H7 (cell line): ENCODE data around the gene CLRN2. TPM values are rescaled to one million over a fixed set of nuclear protein-coding genes. Genes with fewer than 3 reads are reported as not detected.

Experiments used
- DNase-seq: peaks from one replicate; pipeline ENCODE4 v3.0.0; 2012
- H3K27me3 ChIP-seq: 2 replicates; pipeline ENCODE4 v1.6.0; 2011; ENCODE audit warnings: mild to moderate bottlenecking, low read length; ENCODE audit not compliant: control insufficient read depth, insufficient read depth
- H3K36me3 ChIP-seq: replicated peaks from 2 replicates; pipeline ENCODE4 v1.5.1; 2011; ENCODE audit warnings: low read length; ENCODE audit not compliant: control insufficient read depth, insufficient read depth
- H3K4me3 ChIP-seq: 2 replicates; pipeline ENCODE4 v1.5.1; 2011; ENCODE audit warnings: low read depth, mild to moderate bottlenecking, control low read depth, low read length, moderate library complexity; ENCODE audit not compliant: insufficient read depth
- total RNA-seq: library from RNA; depleted of rRNA; stranded (reverse); fragments of >200 nt; shearing (Covaris generic); gene quantifications from 2 replicates; pipeline ENCODE4 v1.2.3, GENCODE V29; 2014

CLRN2 gene
- total RNA-seq, 1 experiment from 2014 or later = not detected

DNA sequence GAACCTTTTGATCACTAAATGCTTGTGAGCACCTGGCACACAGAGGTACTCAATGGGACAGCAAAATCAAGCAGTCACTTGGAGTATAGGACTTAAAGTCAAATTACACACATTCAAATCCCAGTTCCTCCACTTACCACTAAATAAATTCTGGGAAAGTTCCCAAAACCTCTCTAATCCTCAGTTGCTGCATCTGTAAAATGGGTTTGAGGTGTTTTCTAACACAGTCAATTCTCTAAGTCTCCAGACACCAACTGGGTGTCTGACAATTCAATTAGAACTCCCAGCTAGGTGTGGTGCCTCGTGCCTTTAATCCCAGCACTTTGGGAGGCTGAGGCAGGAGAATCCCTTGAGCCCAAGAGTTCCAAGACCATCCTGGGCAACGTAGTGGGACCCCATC is 22.1 kb upstream of the CLRN2 start:
- peaks cover 7% of the 10 kb centered on the region for H3K36me3 ChIP-seq

DNA sequence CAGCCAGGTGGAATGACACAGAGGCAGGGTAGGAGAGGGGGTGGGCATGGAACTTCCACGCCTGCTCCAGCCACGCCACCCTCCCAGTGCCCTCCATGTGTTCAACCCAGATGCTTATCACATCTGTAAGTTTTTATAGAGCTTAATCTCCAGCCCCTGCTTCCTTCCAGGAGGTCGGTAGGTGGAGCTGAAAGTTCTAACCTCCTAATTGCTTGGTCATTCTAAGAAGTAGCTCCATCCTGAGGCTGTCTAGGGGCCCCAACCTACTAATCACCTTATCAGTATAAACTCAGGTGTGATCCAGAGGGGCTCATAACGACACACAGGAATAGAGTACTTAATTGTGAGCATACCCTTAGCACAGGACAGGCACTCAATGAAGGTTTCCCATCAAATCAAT is 21.3 kb upstream of the CLRN2 start:
- Histone ChIP-seq H3K4me3 (no peak overlapping the region), H3K36me3 (peaks cover 7% of the 10 kb centered on the region), H3K27me3 (no peaks in the 10 kb centered on the region)
- DNase-seq = no peak

More for the DNA sequence above, 22.1 kb upstream of the CLRN2 start:
- no peak overlapping the region for H3K4me3 ChIP-seq
- no peaks in the 10 kb centered on the region for H3K27me3 ChIP-seq
- no peak for DNase-seq

DNA sequence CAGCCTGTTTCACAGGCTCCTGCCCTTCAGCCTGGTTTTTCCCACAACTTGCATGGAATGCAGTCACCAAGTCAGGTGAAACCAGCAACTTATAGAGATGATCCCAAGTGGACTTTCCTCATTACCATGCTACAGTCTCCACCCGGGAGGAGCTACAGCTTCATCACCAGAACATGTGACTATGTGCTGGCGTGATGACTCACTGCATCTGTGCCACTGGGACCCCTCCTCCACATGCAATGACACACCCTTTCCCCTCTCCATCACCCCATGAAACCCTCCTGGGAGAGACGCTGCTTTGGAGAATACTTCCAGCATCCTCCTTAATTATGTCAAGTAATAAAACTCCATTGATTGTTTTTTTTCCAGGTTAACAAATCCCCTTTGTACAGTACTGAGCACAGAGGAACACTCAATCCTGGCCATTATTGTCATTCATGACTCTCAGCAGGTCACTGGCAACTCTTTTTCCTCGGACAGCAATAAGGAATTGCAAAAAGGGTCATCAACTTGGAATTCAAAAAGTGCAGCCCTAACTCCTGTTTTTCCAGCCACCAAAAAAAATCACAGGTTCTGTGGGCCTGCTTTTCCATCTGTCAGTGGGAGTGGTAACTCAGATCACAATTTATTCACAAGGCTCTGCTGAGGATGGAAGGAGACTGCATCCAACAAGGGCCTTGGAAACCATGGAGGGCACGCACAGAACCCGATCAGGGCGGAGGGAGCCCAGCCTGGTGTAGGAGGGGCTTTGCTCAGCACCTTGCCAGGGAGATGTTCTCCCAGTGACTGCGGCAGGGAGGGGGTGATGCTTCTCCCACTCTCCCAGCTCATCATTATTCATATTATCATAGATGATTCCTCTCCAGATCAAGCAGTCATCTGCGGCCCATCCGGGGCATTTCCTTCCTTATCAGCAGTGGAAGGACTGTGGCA is 20.4 kb upstream of the CLRN2 start:
- DNase-seq = no peak
- no peak overlapping the region for H3K4me3 ChIP-seq
- no peaks in the 10 kb centered on the region for H3K27me3 ChIP-seq
- H3K36me3 ChIP-seq = peaks cover 7% of the 10 kb centered on the region

DNA sequence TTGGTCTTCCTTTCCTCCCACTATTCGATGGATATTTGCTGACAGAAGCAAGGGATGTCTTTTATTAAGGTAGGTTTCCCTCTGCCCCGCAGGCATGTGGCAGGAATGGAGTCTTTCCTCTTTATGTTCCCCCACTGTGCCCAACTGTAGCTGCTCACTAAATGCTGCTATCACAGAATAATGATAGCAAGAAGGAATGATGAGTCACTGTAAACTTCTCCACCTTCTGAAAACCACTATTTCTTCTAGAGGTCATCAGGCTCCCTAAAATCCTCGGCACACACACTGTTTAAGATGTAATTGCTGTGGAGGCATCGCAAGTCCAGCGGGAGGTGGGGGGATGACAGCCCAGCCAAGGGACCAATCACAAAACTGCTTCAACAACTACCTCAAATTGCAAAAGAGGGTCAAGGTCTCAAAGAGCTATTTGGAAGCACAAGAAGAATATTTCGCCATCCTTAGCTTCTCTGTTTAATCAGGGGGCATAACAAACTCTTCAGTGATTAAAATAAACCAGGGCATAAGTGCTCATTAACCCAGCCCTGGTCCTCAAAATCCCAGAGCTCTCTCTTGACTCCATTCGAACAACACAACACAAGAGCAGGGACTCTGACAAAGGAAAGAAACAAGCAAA is 17.0 kb upstream of the CLRN2 start:
- H3K4me3 ChIP-seq = no peak overlapping the region
- no peak for DNase-seq
- no peaks in the 10 kb centered on the region for H3K27me3 ChIP-seq
- peaks cover 4% of the 10 kb centered on the region for H3K36me3 ChIP-seq

DNA sequence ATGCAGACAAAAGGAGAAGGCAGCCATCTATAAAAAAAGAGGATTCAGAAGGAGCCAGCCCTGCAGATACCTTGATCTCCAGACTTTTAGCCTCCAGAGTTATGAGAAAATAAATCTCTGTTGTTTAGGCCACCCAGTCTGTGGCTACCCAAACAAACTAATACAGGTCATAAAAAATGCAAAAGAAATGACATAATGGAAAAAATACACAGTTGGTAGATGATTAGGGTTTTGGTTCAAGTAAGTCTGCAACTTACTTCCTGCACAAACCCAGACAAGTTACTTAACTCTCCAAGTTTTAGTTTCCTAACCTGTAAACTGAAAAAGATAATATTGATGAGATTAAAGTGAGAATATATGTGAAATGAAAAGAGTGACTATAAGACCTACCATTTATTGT is 14.4 kb upstream of the CLRN2 start:
- peaks cover 2% of the 10 kb centered on the region; the same call in 1 of the 2 replicates for H3K36me3 ChIP-seq
- no peaks in the 10 kb centered on the region for H3K27me3 ChIP-seq
- H3K4me3 ChIP-seq = no peak overlapping the region
- no peak for DNase-seq

DNA sequence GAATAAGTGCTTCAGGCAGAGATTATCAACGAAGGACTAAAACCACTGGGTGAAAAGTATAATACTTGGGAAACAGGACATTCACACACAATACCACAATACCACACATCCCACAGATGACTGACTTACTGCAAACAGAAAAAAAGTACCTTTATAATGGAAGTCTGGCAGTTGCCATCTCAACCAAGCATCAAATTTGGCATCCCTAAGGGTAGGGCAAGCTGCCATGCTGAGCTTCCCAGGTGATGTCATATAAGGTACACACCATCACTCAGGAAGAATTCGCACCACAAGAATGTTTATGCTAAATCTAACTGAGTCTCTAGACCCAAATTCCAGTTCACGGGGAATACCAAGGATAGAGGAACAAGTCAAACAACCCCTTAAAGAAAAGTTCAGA is 12.2 kb upstream of the CLRN2 start:
- H3K4me3 ChIP-seq = no peak overlapping the region
- no peak for DNase-seq
- peaks cover 2% of the 10 kb centered on the region for H3K36me3 ChIP-seq
- H3K27me3 ChIP-seq = no peaks in the 10 kb centered on the region

DNA sequence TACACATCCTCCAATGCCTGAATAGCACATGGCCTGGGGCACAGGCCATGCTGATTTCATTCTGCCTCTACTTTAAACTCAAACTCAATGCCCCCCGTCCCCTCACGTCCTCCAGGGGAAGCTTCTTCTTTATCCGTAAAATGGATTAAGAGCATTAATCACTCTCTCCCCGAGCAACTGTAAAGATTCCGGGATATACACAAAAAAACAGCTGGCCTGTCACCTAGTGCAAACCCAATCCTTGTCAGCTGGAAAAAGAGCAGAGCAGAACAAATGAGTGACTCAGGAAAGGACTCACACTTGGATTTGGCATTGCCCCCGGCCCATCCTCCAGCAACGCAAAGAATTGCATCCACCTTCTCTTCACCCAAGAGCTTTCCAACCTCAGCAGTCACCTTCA is 10.9 kb upstream of the CLRN2 start:
- DNase-seq = no peak
- no peaks in the 10 kb centered on the region for H3K27me3 ChIP-seq
- peaks cover 2% of the 10 kb centered on the region for H3K36me3 ChIP-seq
- no peak overlapping the region for H3K4me3 ChIP-seq

DNA sequence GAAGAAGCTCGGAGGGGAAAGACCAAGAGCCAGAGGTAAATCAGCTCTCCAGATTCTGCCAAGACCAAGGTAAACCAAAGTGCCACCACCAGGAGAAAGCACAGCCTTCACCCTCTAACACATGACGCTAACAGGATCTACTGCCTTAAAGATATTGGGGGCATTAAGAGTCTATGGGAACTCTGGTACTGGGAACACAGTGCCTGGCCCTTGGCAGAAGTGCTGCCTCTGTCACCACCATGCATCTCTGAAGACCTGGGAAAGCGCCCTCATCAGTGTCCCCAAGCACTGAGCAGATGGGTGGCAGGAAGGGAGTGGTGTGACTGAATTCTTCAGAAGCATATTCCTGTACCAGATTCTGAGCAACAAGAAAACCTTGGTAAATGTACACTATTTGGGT is 4.4 kb upstream of the CLRN2 start:
- peaks cover 5% of the 10 kb centered on the region for H3K27me3 ChIP-seq
- H3K36me3 ChIP-seq = no peaks in the 10 kb centered on the region; the same call in 1 of the 2 replicates
- DNase-seq = no peak
- no peak overlapping the region for H3K4me3 ChIP-seq

DNA sequence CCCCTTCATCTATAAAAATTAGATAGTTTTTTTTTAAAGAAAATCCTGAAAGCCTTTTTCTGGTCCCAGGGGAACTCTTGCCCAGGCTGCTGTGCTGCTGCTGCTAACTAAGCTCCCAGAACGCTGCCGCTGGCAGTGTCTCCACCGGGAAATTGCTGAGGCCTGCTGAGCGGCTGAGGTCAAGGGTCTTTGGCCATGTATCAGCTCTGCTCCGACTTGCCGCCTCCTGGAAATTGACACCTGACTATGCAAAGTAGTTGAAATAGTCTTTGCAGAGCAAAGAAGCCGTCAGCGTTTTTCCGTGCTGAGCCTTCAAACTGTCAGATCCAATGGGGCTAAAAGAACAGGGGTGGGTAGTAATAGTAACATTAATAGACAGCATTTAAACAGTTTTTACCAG is 3.9 kb upstream of the CLRN2 start:
- Histone ChIP-seq H3K27me3 (peaks cover 5% of the 10 kb centered on the region), H3K36me3 (no peaks in the 10 kb centered on the region; the same call in 1 of the 2 replicates), H3K4me3 (peak overlapping the region; percentile 58)
- peak; percentile 41 for DNase-seq

DNA sequence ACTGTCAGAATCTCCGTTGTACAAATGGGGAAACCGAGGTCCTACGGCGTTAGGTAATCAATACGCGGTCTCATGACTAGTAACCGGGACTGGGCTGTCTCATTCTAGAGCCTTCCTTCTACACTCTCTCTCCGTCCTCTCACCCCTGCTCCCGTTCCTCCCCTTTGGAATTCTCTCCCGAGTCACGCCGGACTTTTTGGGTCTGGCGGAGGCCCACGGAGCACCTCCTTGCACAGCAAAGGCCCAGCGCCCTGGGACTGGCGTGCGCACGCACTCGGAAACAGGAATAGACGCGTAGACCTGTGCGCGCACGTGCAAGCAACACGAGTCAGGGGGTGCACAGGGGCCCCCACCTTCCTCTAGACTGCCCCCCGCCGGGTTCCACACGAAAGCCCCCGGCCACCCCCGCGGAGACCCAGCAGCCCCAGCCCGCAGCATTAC is 3.4 kb upstream of the CLRN2 start:
- DNase-seq = no peak
- H3K27me3 ChIP-seq = peaks cover 5% of the 10 kb centered on the region
- H3K4me3 ChIP-seq = peak overlapping the region; percentile 58
- no peaks in the 10 kb centered on the region; the same call in 1 of the 2 replicates for H3K36me3 ChIP-seq

DNA sequence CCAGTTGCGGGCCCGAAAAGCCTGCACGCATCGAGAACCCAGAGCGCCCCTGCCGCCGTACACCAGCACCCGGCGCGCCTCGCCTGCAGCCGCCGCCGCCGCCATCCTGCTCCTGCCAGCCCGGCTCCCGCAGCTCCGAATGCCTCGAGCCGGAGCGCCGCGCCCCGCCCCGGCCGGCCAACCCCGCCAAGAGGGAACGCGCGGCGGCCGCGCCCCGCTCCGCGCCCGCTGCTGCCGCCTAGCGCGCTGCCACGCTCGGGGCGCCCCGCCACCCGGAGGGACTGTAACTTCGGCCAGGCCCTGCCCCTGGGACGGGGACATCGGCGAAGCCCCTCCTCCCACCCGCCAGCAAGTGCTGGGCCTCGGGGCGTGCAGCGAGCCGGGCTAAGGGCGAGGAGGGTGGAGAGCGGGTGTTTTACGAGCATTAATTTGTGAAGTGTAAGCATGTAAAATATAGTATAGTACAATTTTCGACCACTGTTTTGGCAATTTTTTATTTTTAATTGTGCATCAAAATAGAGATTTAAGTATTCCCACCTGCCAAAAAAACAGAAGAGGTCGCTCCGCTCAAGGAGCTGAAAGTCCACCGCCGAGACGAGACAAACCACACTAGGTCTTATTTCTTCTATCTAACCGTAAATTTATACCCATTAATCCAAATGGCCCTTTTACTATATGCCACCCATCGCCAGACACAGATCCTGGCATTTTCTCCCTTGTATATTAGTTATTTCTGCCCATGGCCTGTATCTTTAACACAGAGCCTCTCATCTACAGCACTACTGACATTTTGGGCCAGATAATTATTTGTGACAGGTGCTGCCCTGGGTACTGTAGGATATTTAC is 2.8 kb upstream of the CLRN2 start, which contains the start of gene QDPR:
Gene QDPR, minus strand, starts transcription at position 141 of the 846 bp plus-strand sequence. Its CDS starts 36 bp downstream, at position 105.
- peak; percentile 94 for DNase-seq
- H3K4me3 ChIP-seq = peak within 1 kb of the TSS; percentile 58

DNA sequence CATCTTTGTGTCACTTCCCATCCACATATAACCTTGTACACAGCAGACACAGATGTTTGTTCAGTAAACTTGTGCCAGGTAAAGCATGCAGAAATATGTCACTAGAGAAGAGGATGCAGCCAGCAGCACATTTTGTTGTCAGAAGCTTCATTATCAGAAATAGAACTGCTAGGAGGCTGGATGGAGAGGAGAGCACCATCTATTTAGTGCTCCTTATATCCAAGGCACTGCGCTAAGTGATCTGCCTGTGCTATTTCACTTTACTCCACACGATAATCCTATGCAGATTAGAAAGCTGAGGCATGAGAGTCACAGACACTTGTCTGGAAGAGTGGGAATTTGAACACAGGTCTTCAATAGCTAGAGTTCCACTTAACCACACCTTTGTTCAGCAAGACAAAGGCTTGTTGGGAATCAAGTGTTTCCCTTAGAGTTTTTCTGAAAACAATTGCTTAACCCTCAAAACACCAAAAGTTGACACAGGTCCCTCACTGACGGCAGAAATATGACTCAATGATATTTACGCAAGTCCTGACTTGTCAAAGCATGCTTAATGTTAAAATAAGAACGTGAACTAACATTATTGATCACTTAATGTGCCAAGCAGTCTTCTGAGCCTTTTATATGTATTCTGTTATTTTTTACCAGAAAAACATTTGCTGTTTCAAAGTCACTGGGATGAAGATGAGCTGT is 1.8 kb upstream of the CLRN2 start:
- Histone ChIP-seq H3K4me3 (no peak overlapping the region), H3K27me3 (peaks cover 5% of the 10 kb centered on the region), H3K36me3 (no peaks in the 10 kb centered on the region)
- no peak for DNase-seq

More for the DNA sequence above, 2.8 kb upstream of the CLRN2 start, which contains the start of gene QDPR:
- Histone ChIP-seq H3K27me3 (peaks cover 5% of the 10 kb centered on the region), H3K36me3 (no peaks in the 10 kb centered on the region; the same call in 1 of the 2 replicates)

DNA sequence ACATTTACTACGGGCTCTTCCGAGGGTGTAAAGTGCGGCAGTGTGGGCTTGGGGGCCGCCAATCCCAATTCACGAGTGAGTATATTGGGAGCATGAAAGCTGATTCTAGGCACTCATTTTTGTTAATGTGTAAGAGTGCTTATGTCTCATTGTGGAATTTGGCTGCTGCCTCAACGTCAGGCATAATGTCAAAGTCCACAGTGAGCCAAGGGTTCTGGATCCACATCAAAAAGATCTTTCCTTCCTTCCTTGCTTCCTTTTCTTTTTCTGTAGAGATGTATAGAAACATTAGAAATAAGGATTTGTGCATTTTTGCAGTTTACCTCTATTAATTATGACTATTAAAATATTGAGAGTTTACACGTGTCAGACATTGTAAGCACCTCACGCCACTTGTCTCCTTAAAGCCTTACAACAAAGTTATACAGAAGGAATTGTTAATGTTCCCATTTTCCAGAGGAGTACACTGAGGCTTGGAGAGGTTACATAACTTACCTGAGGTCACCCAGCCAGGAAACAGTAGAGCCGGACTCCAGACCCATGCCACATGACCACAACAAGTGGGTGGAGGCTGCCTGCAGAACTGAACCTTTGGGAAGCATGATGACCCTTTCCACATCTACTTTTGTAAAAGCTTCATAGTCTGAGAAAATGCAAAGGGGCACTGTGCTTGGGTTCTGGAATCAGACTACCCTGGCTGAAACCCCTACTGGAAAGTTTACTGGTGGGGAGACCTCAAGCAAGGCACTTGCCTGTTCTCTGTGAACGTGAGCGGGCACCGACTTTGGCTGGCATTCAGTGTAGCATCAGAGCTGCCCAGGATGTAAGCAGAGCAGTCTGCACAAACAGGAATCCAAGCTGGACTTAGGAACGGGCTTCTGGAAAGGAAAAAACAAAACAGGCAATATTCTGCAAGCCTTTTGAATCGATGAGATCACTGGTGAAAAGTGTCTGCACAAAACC is 761 bp downstream of the CLRN2 start:
- Histone ChIP-seq H3K4me3 (no peak overlapping the region), H3K27me3 (peaks cover 5% of the 10 kb centered on the region), H3K36me3 (no peaks in the 10 kb centered on the region)
- DNase-seq = no peak
